GM19099 (cell line): ENCODE results near the gene DRC3.

Source experiments
- POLR2A ChIP-seq: IDR thresholded peaks from 3 replicates; pipeline ENCODE4 v1.6.1; 2011; ENCODE audit warnings: low read depth; ENCODE audit not compliant: insufficient read length; ENCODE audit errors: extremely low read depth

Gene DRC3

DNA sequence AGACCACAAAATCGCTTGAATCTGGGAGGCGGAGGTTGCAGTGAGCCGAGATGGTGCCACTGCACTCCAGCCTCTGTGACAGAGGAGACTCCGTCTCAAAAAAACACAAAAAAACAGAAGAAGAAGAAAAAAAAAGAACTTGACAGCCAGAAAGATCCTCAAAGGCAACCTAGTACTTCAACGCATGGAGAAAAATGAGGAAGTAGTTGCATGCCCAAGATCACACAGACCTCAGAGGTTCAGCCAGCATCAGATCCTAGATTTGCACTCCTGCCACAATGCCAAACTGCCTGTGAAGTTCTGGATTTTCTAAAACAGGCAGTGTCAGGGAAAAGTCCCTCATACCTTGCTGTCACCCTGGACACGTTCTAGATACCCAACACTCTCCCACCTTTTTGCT lies 64.8 kb downstream of the DRC3 start:
- TF ChIP-seq POLR2A: no peak

DNA sequence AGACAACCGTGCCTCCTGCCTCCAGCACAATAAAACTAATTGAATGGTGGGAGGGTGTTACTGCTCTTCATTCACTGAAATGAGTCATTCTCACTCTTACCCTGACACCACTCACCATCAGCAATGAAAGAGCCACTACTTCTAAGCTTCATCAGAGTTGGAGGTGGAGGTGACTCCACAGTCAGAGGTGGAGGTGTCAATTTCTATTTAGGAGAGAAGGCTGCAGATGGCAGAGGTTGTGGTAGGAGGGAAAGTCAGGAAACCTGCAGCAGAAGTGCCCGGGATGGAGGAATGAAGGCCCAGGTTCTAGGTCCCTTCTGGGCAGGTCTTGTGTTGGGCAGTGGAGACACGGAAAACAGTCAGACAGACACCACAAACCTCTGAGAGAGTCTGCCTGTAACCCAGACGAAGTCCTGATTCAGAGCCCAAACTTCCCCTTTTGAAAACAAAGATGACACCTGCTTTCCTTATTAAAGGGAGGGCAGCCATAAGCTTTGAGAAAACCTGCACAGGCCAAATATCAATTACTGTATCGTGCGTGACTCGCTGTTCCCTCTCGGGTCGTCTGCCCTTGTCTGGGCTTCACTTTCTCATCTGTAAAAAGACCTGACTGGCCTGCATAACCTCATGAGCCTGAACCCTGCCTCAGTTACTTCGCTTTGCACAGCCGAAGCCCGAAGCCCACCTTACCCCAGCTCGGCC lies 65.6 kb downstream of the DRC3 start:
- TF ChIP-seq POLR2A: no peak

- TF ChIP-seq POLR2A: peak; percentile 77
Measured at GRCh38 chr17:18038861-18039534, 66.3 kb downstream of the DRC3 start, which contains the start of the genes ATPAF2 and GID4. Gene ATPAF2 (minus strand): TSS chr17:18039168. CDS start chr17:18039013, 155 bp downstream. Gene GID4 (plus strand): TSS chr17:18039408. CDS start chr17:18039465, 57 bp downstream.

GRCh38 chr17:18039535-18040260 lies 67.0 kb downstream of the DRC3 start:
- TF ChIP-seq POLR2A: no peak

DNA sequence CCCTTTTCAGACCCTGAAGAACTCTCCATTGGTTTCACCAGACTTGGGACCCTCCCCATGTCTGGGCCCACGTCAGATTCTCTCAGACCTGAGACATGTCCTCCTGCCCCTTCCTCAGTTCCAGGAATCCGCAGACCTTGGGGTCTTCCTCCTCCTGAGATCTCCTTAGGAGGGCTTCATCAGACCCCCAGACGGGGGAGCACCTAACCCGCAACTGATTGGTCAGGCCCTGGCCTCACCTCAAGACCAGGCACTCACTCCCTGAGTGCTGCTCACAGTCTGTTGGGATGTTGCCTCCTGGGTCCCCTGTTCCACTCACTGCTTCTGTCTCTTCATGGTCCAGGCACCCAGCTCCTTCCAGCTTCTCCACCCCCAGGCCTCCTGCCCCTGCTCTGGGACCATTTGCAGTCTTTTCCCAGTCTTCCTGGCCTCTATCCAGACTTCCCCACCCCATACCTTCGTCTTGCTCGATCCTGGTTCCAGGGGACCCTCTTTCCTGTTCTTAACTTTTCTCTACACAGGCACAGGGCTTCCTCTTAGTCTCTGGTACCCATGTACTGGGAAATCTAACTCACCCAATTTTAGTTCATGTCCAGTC lies 67.7 kb downstream of the DRC3 start:
- TF ChIP-seq POLR2A: no peak

DNA sequence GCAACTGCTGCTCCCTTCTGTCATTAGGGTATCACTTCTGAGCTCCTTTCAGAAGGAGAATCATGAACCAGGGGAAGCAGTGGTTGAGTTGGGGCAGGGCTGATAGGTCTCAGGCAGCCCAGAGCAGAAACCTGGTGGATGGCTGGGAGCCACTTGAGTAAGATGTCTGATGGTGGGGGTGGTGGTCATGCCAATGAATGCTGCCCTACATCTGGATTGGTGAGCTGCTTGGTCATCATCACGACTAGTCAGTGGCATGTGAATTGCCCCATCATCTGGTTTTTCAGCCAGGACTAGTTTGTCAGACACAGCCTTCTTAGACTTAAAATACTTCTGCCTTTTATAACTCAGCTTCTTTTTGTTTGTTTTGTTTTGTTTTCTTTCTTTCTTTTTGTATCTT lies 69.1 kb downstream of the DRC3 start:
- TF ChIP-seq POLR2A: no peak

- TF ChIP-seq POLR2A: no peak
Measured at GRCh38 chr17:18042983-18043382, 70.3 kb downstream of the DRC3 start.

- no peak for TF ChIP-seq POLR2A
Measured at GRCh38 chr17:18043491-18043890, 70.8 kb downstream of the DRC3 start.

DNA sequence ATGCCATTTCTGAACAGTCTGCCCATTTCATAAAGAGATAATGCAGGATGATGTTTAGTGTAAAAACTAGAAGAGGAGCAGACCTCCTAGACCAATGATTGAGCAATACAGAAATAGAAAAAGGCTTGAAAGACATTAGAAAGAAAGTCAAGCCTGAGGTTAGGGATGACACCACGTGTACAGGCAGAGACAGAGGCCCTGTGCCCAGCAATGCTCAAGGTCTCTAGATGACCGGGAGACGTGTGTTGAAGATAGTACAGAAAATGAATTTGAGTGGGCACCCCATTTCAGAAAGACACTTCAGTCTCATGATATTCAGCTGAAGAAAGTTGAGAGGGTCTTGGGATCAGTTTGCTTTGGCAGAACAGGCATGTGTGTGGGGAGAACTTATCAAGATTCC lies 71.9 kb downstream of the DRC3 start:
- TF ChIP-seq POLR2A: no peak

- TF ChIP-seq POLR2A: no peak
Measured at GRCh38 chr17:18045691-18046350, 73.2 kb downstream of the DRC3 start.

GRCh38 chr17:18055597-18055996 lies 82.9 kb downstream of the DRC3 start:
- no peak for TF ChIP-seq POLR2A

- TF ChIP-seq POLR2A: no peak
Measured at GRCh38 chr17:18056214-18056613, 83.6 kb downstream of the DRC3 start.

DNA sequence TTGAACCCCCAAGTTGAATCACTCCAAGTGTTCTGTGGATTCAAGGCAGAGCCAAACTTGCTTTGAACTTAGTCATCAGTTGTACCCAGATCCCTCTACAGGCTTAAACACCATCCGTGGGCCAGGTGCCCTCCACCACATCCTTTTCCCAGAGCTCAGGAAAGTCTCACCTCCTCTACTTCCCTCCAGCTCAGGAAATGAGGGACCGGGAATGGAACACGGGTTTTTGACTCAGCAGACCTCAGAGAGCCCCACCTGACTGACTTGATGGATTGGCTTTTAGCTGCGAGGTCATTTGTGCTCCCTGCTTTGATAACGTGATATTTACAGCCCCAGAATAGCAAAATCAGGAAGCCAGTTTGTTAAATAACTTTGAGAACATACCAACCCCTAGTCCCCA lies 86.6 kb downstream of the DRC3 start:
- TF ChIP-seq POLR2A: no peak

DNA sequence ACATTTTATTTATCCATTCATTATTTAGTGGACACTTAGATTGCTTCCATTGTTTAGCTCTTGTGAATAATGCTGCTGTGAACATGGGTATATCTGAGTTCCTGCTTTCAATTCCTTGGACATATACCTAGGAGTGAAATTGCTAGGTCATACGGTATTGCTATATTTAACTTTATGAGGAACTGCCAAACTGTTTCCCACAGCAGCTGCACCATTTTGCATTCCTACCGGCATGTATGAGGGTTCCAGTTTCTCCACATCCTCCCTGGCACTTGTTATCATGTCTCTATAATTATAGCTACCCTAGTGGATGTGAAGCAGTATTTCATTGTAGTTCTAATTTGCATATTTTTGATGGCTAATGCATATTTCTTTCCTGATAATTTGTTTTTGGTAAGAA lies 91.4 kb downstream of the DRC3 start:
- TF ChIP-seq POLR2A: no peak

DNA sequence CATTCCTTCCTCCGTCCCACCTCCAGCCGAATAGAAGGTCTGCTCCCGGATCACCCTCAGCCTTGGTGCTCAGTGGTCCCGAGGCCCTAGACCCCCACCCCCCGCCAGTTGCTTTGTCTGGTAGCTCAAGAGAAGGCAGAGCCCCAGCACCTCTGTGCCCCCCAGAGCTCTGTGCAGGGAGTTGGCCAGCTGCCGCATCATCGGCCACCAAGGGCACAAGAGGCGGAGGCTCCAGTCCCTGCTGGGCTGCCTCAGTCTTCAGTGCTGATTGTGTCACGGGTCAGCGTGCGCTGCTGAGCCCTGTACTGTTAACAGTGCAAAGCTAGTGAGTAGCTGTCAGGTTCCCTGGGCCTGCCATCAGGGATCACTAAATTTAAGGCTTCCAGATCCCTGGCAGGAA lies 92.9 kb downstream of the DRC3 start:
- TF ChIP-seq POLR2A: no peak
